SK-N-SH (cell line): Measurements from ENCODE around the gene TM7SF2. TPM values are rescaled to one million over a fixed set of nuclear protein-coding genes. Genes with fewer than 3 reads are reported as not detected.

ENCODE experiments used
- CTCF ChIA-PET: fragments of 300-600, 350-600 bp; formaldehyde crosslinking; extraction: SDS; loops from one replicate; lab custom pipeline; 2021; lab: Yijun Ruan, JAX
- POLR2A ChIA-PET: fragments of 350-600 bp; sonication (Branson Sonifier 250); formaldehyde crosslinking; extraction: SDS; loops from one replicate; lab custom pipeline; 2020; ENCODE audit warnings: antibody characterized with exemption, inconsistent platforms; lab: Yijun Ruan, JAX
- DNase-seq: peaks from one replicate; pipeline ENCODE4 v3.0.0; 2012
- H2AFZ ChIP-seq: fragments of 200-600 bp; sonication (generic); 2 replicates; pipeline ENCODE4 v1.8.1; 2016; ENCODE audit warnings: antibody characterized with exemption, mild to moderate bottlenecking, low read depth
- H3F3A ChIP-seq: fragments of 200-600 bp; sonication (generic); replicated peaks from 2 replicates; pipeline ENCODE3; 2016; ENCODE audit warnings: antibody characterized with exemption, mild to moderate bottlenecking; ENCODE audit not compliant: insufficient read depth
- H3K27ac ChIP-seq, 2 experiments: fragments of 200-500 bp in 1 of 2; fragments of 200-600 bp in 1 of 2; sonication (Bioruptor generic) in 1 of 2; sonication (generic), shearing (Covaris generic) in 1 of 2; 2 replicates each; pipeline versions ENCODE4 v1.5.1 to v1.6.1; 2014 to 2016; ENCODE audit warnings: low read depth in 2 of 2, inconsistent platforms in 1 of 2, low read length in 1 of 2, mild to moderate bottlenecking in 1 of 2, mixed read lengths in 1 of 2
- H3K27me3 ChIP-seq: fragments of 200-600 bp; sonication (generic), shearing (Covaris generic); 2 replicates; pipeline ENCODE4 v1.6.1; 2016; ENCODE audit warnings: mixed run types; ENCODE audit not compliant: insufficient read depth
- H3K36me3 ChIP-seq, 2 experiments: fragments of 200-500 bp in 1 of 2; fragments of 200-600 bp in 1 of 2; sonication (Bioruptor generic) in 1 of 2; sonication (generic) in 1 of 2; replicated peaks in 1 of 2; 2 replicates each; pipeline versions ENCODE3 to v1.5.1; 2014 to 2016; ENCODE audit warnings: low read length in 1 of 2, mild to moderate bottlenecking in 1 of 2; ENCODE audit not compliant: insufficient read depth in 2 of 2, control insufficient read depth in 1 of 2
- H3K4me1 ChIP-seq, 2 experiments: fragments of 200-500 bp in 1 of 2; fragments of 200-600 bp in 1 of 2; sonication (Bioruptor generic) in 1 of 2; sonication (generic), shearing (Covaris generic) in 1 of 2; 2 replicates each; pipeline versions ENCODE4 v1.5.1 to v1.6.1; 2014 to 2016; ENCODE audit warnings: low read depth in 1 of 2, low read length in 1 of 2, mixed run types in 1 of 2; ENCODE audit not compliant: insufficient read depth in 2 of 2, control insufficient read depth in 1 of 2
- H3K4me2 ChIP-seq: fragments of 200-600 bp; sonication (generic), shearing (Covaris generic); 2 replicates; pipeline ENCODE4 v1.6.1; 2017; ENCODE audit warnings: mixed run types
- H3K4me3 ChIP-seq, 2 experiments: fragments of 200-500 bp in 1 of 2; fragments of 200-600 bp in 1 of 2; sonication (Bioruptor generic) in 1 of 2; sonication (generic), shearing (Covaris generic) in 1 of 2; 2 replicates each; pipeline versions ENCODE4 v1.5.1 to v1.8.1; 2014 to 2016; ENCODE audit warnings: low read depth in 2 of 2, inconsistent platforms in 1 of 2, low read length in 1 of 2, mild to moderate bottlenecking in 1 of 2, mixed read lengths in 1 of 2, moderate library complexity in 1 of 2
- H3K79me2 ChIP-seq: fragments of 200-600 bp; sonication (generic); 2 replicates; pipeline ENCODE4 v1.8.1; 2017; ENCODE audit warnings: mild to moderate bottlenecking; ENCODE audit not compliant: insufficient read depth
- H3K9ac ChIP-seq: fragments of 200-600 bp; sonication (generic); 2 replicates; pipeline ENCODE4 v1.6.1; 2017; ENCODE audit warnings: mixed run types
- H3K9me2 ChIP-seq: fragments of 200-600 bp; sonication (generic); 2 replicates; pipeline ENCODE4 v1.6.1; 2017; ENCODE audit warnings: mixed run types
- H3K9me3 ChIP-seq: fragments of 200-600 bp; sonication (generic); 2 replicates; pipeline ENCODE4 v1.6.1; 2017; ENCODE audit warnings: mixed run types, mild to moderate bottlenecking, moderate library complexity
- H4K20me1 ChIP-seq: fragments of 200-600 bp; sonication (generic); 2 replicates; pipeline ENCODE4 v1.6.1; 2017; ENCODE audit warnings: mild to moderate bottlenecking, mixed run types; ENCODE audit not compliant: insufficient read depth
- CHD2 ChIP-seq: fragments of 150-350 bp; IDR thresholded peaks from 2 replicates; pipeline ENCODE4 v1.6.1; 2018; ENCODE audit warnings: low read length; ENCODE audit not compliant: partially characterized antibody
- CTCF ChIP-seq: fragments of 200-600 bp; sonication (generic); IDR thresholded peaks from 2 replicates; pipeline ENCODE4 v1.6.1; 2017; ENCODE audit warnings: antibody characterized with exemption, mild to moderate bottlenecking, moderate library complexity
- EZH2phosphoT487 ChIP-seq: fragments of 200-600 bp; sonication (generic); IDR thresholded peaks from 2 replicates; pipeline ENCODE4 v1.6.1; 2017; ENCODE audit warnings: low read depth, mixed run types, mild to moderate bottlenecking, antibody characterized with exemption, moderate library complexity, borderline replicate concordance
- FOSL2 ChIP-seq: IDR thresholded peaks from 2 replicates; pipeline ENCODE4 v1.4.0; 2012; ENCODE audit warnings: low read depth, mild to moderate bottlenecking, moderate library complexity, borderline replicate concordance
- FOXJ3 ChIP-seq: sonication (generic); formaldehyde crosslinking; IDR thresholded peaks from 2 replicates; pipeline ENCODE4 v1.5.1; 2020; ENCODE audit warnings: mild to moderate bottlenecking, missing genetic modification reagents
- FOXM1 ChIP-seq: IDR thresholded peaks from 2 replicates; pipeline ENCODE4 v1.4.0; 2012; ENCODE audit warnings: low read depth, mild to moderate bottlenecking
- GABPA ChIP-seq: IDR thresholded peaks from 2 replicates; pipeline ENCODE4 v1.4.0; 2012; ENCODE audit warnings: low read depth, mild to moderate bottlenecking
- GATA2 ChIP-seq: sonication (generic); formaldehyde crosslinking; IDR thresholded peaks from 2 replicates; pipeline ENCODE4 v1.5.0; 2020; ENCODE audit warnings: mild to moderate bottlenecking, missing genetic modification reagents
- IRF3 ChIP-seq: fragments of 150-350 bp; IDR thresholded peaks from 2 replicates; pipeline ENCODE4 v1.6.1; 2016; ENCODE audit warnings: mild to moderate bottlenecking, low read depth, low read length
- MAX ChIP-seq: IDR thresholded peaks from 2 replicates; pipeline ENCODE4 v1.4.0; 2012; ENCODE audit warnings: low read depth
- MEF2A ChIP-seq: IDR thresholded peaks from 2 replicates; pipeline ENCODE4 v1.4.0; 2012; ENCODE audit warnings: low read depth, borderline replicate concordance
- MXI1 ChIP-seq: IDR thresholded peaks from 2 replicates; pipeline ENCODE4 v1.6.1; 2012; ENCODE audit warnings: mild to moderate bottlenecking, low read depth, low read length, improper control_type of control experiment
- NFIC ChIP-seq: IDR thresholded peaks from 2 replicates; pipeline ENCODE4 v1.4.0; 2012; ENCODE audit warnings: borderline replicate concordance
- PBX3 ChIP-seq: IDR thresholded peaks from 2 replicates; pipeline ENCODE4; 2012
- POLR2AphosphoS5 ChIP-seq: IDR thresholded peaks from 2 replicates; pipeline ENCODE4 v1.6.1; 2012; ENCODE audit warnings: low read depth, low read length
- RAD21 ChIP-seq: IDR thresholded peaks from 2 replicates; pipeline ENCODE4 v1.6.1; 2012; ENCODE audit warnings: mild to moderate bottlenecking, low read length
- RCOR1 ChIP-seq: fragments of 150-350 bp; IDR thresholded peaks from 2 replicates; pipeline ENCODE4 v1.6.1; 2017; ENCODE audit warnings: antibody characterized with exemption, low read length
- RFX5 ChIP-seq: IDR thresholded peaks from 2 replicates; pipeline ENCODE4 v1.6.1; 2012; ENCODE audit warnings: mild to moderate bottlenecking, improper control_type of control experiment, low read length
- SIN3A ChIP-seq: IDR thresholded peaks from 2 replicates; pipeline ENCODE4 v1.6.1; 2012; ENCODE audit warnings: low read depth, mild to moderate bottlenecking, low read length, moderate library complexity, borderline replicate concordance
- SMC3 ChIP-seq: IDR thresholded peaks from 2 replicates; pipeline ENCODE4 v1.6.1; 2012; ENCODE audit warnings: low read depth, low read length, improper control_type of control experiment
- TAF1 ChIP-seq: IDR thresholded peaks from 2 replicates; pipeline ENCODE4 v1.6.1; 2012; ENCODE audit warnings: low read depth, mild to moderate bottlenecking, low read length, moderate library complexity, borderline replicate concordance
- TCF12 ChIP-seq: IDR thresholded peaks from 2 replicates; pipeline ENCODE4 v1.4.0; 2012
- USF1 ChIP-seq: IDR thresholded peaks from 2 replicates; pipeline ENCODE4 v1.4.0; 2012; ENCODE audit warnings: low read depth, borderline replicate concordance
- USF2 ChIP-seq: fragments of 150-350 bp; IDR thresholded peaks from 2 replicates; pipeline ENCODE4 v1.6.1; 2017; ENCODE audit warnings: antibody characterized with exemption, low read length, low read depth, borderline replicate concordance
- YY1 ChIP-seq: IDR thresholded peaks from 2 replicates; pipeline ENCODE4 v1.4.0; 2012; ENCODE audit warnings: low read depth, mild to moderate bottlenecking
- ZBTB33 ChIP-seq: IDR thresholded peaks from 2 replicates; pipeline ENCODE4 v1.4.0; 2012; ENCODE audit warnings: low read depth, borderline replicate concordance
- WGBS: methylation state at CpG from one replicate; pipeline ENCODE4 v1.1.6; 2017; ENCODE audit warnings: low lambda C conversion rate; 5-methylcytosine and 5-hydroxymethylcytosine counted together
- polyA plus RNA-seq, 3 experiments: library from polyadenylated mRNA; depleted of rRNA; stranded (reverse); fragments of >200 nt; gene quantifications; 2 replicates each; pipeline ENCODE4 v1.2.3, GENCODE V29; 2012

Gene TM7SF2
- polyA plus RNA-seq, 1 of the 3 experiments (the other 2 are of a cell fraction), result 87.8 TPM

GRCh38 chr11:65110354-65110861, 1.3 kb upstream of the TM7SF2 start:
- WGBS, result 3% methylated on average over 14 of the region's 18 CpGs
- Histone ChIP-seq H3K36me3 (peaks cover 0 to 26% of the 10 kb centered on the region in 2 experiments), H3K9me2 (no peaks in the 10 kb centered on the region), H3K4me3 (no peak overlapping the region; a peak in 2 of 4 replicates), H3K4me1 (peaks cover 9 to 37% of the 10 kb centered on the region in 2 experiments; a peak in 3 of 4 replicates), H3K27ac (peak overlapping the region in 1 of 2 experiments; percentile 39; a peak in 3 of 4 replicates), H3K79me2 (peaks cover 12% of the 10 kb centered on the region; the same call in 1 of the 2 replicates), H4K20me1 (peaks cover 6% of the 10 kb centered on the region; the same call in 1 of the 2 replicates), H3F3A (peaks cover 13% of the 10 kb centered on the region), H3K27me3 (no peaks in the 10 kb centered on the region), H3K9me3 (no peaks in the 10 kb centered on the region), H2AFZ (no peak overlapping the region), H3K9ac (no peak overlapping the region), H3K4me2 (no peak overlapping the region)
- DNase-seq, result peak; percentile 91
- ChIA-PET CTCF (interaction anchor here (0.6 to 6.1 kb wide), 29 partner anchors 8 to 860 kb away, joined by 3 to 150 read pairs (median 4); partner anchors contain the start of genes ARL2, CAPN1, CDCA5 and FAU), POLR2A (interaction anchor here (0.7 to 4.1 kb wide), 5 partner anchors 8 to 70 kb away, joined by 3 to 27 read pairs (median 8); partner anchors contain the start of genes FAU, MRPL49, SAC3D1 and VPS51)
- TF ChIP-seq TAF1, result no peak
- no peak for TF ChIP-seq USF1
- TF ChIP-seq CTCF, result peak; percentile 89
- TF ChIP-seq GABPA, result no peak
- no peak for TF ChIP-seq RCOR1
- TF ChIP-seq TCF12, result no peak
- no peak for TF ChIP-seq FOXM1
- TF ChIP-seq SIN3A, result no peak
- no peak for TF ChIP-seq EZH2phosphoT487
- TF ChIP-seq PBX3, result no peak
- TF ChIP-seq MEF2A, result no peak
- no peak for TF ChIP-seq IRF3
- TF ChIP-seq GATA2, result no peak
- no peak for TF ChIP-seq USF2
- TF ChIP-seq SMC3, result peak; percentile 61
- no peak for TF ChIP-seq FOXJ3 (CRISPR knock-in tag)
- no peak for TF ChIP-seq POLR2AphosphoS5
- no peak for TF ChIP-seq YY1
- no peak for TF ChIP-seq FOSL2
- no peak for TF ChIP-seq NFIC
- TF ChIP-seq MAX, result no peak
- no peak for TF ChIP-seq RFX5
- TF ChIP-seq ZBTB33, result no peak
- TF ChIP-seq RAD21, result peak; percentile 56
- peak; percentile 34 for TF ChIP-seq CHD2
- no peak for TF ChIP-seq MXI1
